Ishikawa (cell line): ENCODE data around the gene DSTN.

Experiments used
- CEBPB ChIP-seq: IDR thresholded peaks from 2 replicates; pipeline ENCODE4 v1.6.1; 2012
- FOXM1 ChIP-seq: IDR thresholded peaks from 2 replicates; pipeline ENCODE4 v1.6.1; 2012; ENCODE audit warnings: low read depth, borderline replicate concordance
- RAD21 ChIP-seq: IDR thresholded peaks from 2 replicates; pipeline ENCODE4 v1.6.1; 2012; ENCODE audit warnings: low read depth
- TEAD4 ChIP-seq: IDR thresholded peaks from 2 replicates; pipeline ENCODE4 v1.6.1; 2012
- YY1 ChIP-seq: IDR thresholded peaks from 2 replicates; pipeline ENCODE4 v1.6.1; 2012; ENCODE audit warnings: low read depth
- TF ChIP-seq, protein P1 (sequence below): IDR thresholded peaks from 2 replicates; pipeline ENCODE4 v1.6.1; 2012

DNA sequence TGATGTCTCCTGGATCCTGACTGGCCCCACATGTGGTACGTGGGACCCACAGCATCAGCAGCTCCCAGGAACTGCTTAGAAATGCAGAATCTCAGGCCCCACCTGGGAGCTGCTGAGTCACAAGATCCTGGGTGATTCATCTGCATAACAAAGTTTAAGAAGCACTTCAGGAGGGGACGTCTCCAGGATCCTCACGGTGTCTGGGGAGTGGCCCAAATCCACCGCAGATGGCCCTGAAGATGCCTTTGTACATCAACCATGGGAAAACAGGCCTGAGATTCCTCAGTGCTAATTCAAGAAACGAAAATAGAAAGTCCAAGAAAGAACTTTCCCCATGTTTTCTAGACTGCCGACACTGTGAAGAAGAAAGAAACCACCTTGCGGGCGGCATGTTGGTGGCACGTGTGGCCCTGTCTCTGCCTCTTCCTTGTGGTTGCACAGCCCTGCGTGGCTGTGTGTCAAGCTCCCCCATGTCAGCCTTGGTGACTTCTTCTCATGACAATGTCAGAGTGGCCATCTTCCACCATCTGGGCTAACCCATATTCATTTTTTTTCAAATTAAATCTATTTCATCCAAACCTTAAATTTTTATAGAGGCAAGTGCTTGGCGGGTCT lies 86.1 kb downstream of the DSTN start:
- TF ChIP-seq CEBPB, result no peak
- no peak for TF ChIP-seq RAD21
- TF ChIP-seq FOXM1, result no peak
- TF ChIP-seq, protein P1, sequence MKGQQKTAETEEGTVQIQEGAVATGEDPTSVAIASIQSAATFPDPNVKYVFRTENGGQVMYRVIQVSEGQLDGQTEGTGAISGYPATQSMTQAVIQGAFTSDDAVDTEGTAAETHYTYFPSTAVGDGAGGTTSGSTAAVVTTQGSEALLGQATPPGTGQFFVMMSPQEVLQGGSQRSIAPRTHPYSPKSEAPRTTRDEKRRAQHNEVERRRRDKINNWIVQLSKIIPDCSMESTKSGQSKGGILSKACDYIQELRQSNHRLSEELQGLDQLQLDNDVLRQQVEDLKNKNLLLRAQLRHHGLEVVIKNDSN, result no peak
- no peak for TF ChIP-seq TEAD4
- TF ChIP-seq YY1, result no peak
